ENCODE results near the gene OR5J2.

Gene OR5J2

GRCh38 chr11:56197367-56197766, 20.9 kb downstream of the OR5J2 start:
- TF ChIP-seq USF1 (IDR thresholded peaks at IDR 0.05): no peak
- TF ChIP-seq CREB1 (IDR thresholded peaks at IDR 0.05; ENCODE audit: low read depth): no peak
- no peak for TF ChIP-seq TCF12 (IDR thresholded peaks at IDR 0.05; ENCODE audit: low read depth)
- TF ChIP-seq NFIC (IDR thresholded peaks at IDR 0.05): no peak
- no peak for TF ChIP-seq TEAD4 (IDR thresholded peaks at IDR 0.05)
- TF ChIP-seq CEBPB (IDR thresholded peaks at IDR 0.05): no peak
- TF ChIP-seq TAF1 (IDR thresholded peaks at IDR 0.05; ENCODE audit: low read depth): no peak
- TF ChIP-seq, protein P1, sequence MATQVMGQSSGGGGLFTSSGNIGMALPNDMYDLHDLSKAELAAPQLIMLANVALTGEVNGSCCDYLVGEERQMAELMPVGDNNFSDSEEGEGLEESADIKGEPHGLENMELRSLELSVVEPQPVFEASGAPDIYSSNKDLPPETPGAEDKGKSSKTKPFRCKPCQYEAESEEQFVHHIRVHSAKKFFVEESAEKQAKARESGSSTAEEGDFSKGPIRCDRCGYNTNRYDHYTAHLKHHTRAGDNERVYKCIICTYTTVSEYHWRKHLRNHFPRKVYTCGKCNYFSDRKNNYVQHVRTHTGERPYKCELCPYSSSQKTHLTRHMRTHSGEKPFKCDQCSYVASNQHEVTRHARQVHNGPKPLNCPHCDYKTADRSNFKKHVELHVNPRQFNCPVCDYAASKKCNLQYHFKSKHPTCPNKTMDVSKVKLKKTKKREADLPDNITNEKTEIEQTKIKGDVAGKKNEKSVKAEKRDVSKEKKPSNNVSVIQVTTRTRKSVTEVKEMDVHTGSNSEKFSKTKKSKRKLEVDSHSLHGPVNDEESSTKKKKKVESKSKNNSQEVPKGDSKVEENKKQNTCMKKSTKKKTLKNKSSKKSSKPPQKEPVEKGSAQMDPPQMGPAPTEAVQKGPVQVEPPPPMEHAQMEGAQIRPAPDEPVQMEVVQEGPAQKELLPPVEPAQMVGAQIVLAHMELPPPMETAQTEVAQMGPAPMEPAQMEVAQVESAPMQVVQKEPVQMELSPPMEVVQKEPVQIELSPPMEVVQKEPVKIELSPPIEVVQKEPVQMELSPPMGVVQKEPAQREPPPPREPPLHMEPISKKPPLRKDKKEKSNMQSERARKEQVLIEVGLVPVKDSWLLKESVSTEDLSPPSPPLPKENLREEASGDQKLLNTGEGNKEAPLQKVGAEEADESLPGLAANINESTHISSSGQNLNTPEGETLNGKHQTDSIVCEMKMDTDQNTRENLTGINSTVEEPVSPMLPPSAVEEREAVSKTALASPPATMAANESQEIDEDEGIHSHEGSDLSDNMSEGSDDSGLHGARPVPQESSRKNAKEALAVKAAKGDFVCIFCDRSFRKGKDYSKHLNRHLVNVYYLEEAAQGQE (IDR thresholded peaks at IDR 0.05; ENCODE audit: low read depth): no peak
- TF ChIP-seq MAX (IDR thresholded peaks at IDR 0.05): no peak
- no peak for TF ChIP-seq RAD21 (IDR thresholded peaks at IDR 0.05; ENCODE audit: low read depth)
- TF ChIP-seq YY1 (IDR thresholded peaks at IDR 0.05; ENCODE audit: low read depth): no peak

GRCh38 chr11:56207790-56208189, 31.4 kb downstream of the OR5J2 start:
- TF ChIP-seq USF1 (IDR thresholded peaks at IDR 0.05) (no peak), ZBTB7A (IDR thresholded peaks at IDR 0.05; ENCODE audit: low read depth) (no peak), TAF1 (IDR thresholded peaks at IDR 0.05; ENCODE audit: low read depth) (no peak), TEAD4 (IDR thresholded peaks at IDR 0.05) (no peak), CEBPB (IDR thresholded peaks at IDR 0.05) (no peak), EGR1 (IDR thresholded peaks at IDR 0.05) (no peak), MAX (IDR thresholded peaks at IDR 0.05) (no peak), EP300 (IDR thresholded peaks at IDR 0.05; ENCODE audit: borderline replicate concordance) (no peak)

DNA sequence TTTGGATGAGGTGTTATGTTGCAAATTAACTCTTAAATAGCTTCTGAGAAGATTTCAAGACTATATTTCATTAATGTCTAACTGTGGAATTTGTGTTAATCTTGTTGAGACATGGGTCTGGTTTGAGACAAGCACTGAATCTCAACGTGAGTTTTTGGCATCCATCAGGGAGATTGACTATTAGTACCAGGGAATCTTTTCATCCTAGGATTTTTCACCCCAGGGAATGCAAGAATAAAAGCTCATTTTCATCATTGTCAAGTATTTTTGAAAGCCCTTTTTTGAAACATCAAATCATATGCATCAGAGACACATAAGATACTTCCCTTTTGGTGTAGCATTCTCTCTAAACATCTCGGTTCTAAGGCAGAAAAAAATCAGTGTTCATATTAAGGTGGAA, 38.1 kb downstream of the OR5J2 start:
- TF ChIP-seq NFIC (IDR thresholded peaks at IDR 0.05) (no peak), ZBTB7A (IDR thresholded peaks at IDR 0.05; ENCODE audit: low read depth) (no peak), TAF1 (IDR thresholded peaks at IDR 0.05; ENCODE audit: low read depth) (no peak), MAX (IDR thresholded peaks at IDR 0.05) (no peak), CREB1 (IDR thresholded peaks at IDR 0.05; ENCODE audit: low read depth) (no peak), TCF12 (IDR thresholded peaks at IDR 0.05; ENCODE audit: low read depth) (no peak), EGR1 (IDR thresholded peaks at IDR 0.05) (no peak)
- TF ChIP-seq, protein P1 (IDR thresholded peaks at IDR 0.05; ENCODE audit: low read depth): no peak
